ENCODE measurements around the gene CERS1. TPM values are rescaled to one million over a fixed set of nuclear protein-coding genes. Genes with fewer than 3 reads are reported as not detected.

The CERS1 gene
- total RNA-seq, 1 experiment from 2014 or later = 2.7 TPM

GRCh38 chr19:18869023-18869618 is 26.8 kb downstream of the CERS1 start:
- H3K4me1 ChIP-seq (replicated peaks; ENCODE audit: insufficient read depth) = no peaks in the 10 kb centered on the region
- peaks cover 16% of the 10 kb centered on the region for H3K36me3 ChIP-seq (ENCODE audit: low read depth)
- H3K27ac ChIP-seq = no peak overlapping the region
- H3K4me3 ChIP-seq = no peak overlapping the region
- H3K9me2 ChIP-seq (ENCODE audit: insufficient read depth) = no peaks in the 10 kb centered on the region
- no peaks in the 10 kb centered on the region for H3K27me3 ChIP-seq (ENCODE audit: insufficient read depth, low read depth)
- CTCF ChIA-PET = no interaction called here
- DNase-seq = no peak
- no peak overlapping the region for H3K4me2 ChIP-seq
- TF ChIP-seq, protein P1, sequence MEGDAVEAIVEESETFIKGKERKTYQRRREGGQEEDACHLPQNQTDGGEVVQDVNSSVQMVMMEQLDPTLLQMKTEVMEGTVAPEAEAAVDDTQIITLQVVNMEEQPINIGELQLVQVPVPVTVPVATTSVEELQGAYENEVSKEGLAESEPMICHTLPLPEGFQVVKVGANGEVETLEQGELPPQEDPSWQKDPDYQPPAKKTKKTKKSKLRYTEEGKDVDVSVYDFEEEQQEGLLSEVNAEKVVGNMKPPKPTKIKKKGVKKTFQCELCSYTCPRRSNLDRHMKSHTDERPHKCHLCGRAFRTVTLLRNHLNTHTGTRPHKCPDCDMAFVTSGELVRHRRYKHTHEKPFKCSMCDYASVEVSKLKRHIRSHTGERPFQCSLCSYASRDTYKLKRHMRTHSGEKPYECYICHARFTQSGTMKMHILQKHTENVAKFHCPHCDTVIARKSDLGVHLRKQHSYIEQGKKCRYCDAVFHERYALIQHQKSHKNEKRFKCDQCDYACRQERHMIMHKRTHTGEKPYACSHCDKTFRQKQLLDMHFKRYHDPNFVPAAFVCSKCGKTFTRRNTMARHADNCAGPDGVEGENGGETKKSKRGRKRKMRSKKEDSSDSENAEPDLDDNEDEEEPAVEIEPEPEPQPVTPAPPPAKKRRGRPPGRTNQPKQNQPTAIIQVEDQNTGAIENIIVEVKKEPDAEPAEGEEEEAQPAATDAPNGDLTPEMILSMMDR (conservative IDR thresholded peaks at IDR 0.05) = no peak
- no peak for TF ChIP-seq EZH2 (IDR thresholded peaks at IDR 0.05; ENCODE audit: low read depth)
- H3K79me2 ChIP-seq (ENCODE audit: low read depth) = no peaks in the 10 kb centered on the region
- H3K9me3 ChIP-seq (ENCODE audit: insufficient read depth, low read depth) = no peaks in the 10 kb centered on the region
- H4K20me1 ChIP-seq (ENCODE audit: insufficient read depth) = peaks cover 39% of the 10 kb centered on the region
- POLR2A ChIA-PET (ENCODE audit: unreplicated experiment) = no interaction called here
- no TSS peak for BruUV-seq (replicated peaks)
- intact Hi-C loops (cut with micrococcal nuclease; ENCODE audit: unreplicated experiment) = no loop called here
- peaks cover 53% of the 10 kb centered on the region; the same call in 1 of the 2 replicates for H3F3A ChIP-seq (ENCODE audit: insufficient read depth, low read depth)
- no peak overlapping the region for H2AFZ ChIP-seq

DNA sequence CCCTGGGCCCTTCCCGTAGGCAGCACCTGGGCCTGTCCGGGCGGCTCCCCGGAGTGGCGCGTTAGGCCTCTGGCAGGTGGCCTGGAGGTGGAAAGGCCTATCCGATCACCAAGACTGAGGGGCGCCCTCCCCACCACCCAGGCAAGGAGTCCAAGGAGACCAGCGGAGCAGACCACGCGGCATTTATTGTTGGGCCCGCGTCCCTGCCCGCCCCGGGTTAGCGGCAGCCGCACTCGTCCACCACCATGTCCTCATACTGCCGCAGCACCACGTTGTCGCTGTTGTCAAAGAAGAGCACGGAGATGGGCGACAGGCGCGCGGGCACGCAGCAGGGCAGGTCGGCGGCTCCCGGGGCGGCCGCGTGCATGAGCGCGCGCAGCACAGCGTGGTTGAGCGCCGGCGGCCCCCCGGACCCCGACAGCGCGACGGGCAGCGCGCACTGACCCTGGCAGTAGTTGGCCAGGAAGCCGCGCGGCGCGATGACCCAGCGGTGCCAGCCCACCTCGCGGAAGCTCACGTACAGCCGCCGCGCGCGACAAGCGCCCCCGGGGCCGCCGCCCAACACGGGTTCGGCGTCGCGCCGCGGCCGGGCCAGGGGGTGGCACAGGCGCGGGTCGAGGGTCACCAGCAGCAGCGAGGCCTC is 27.5 kb downstream of the CERS1 start:
- Histone ChIP-seq H2AFZ (no peak overlapping the region), H3K79me2 (ENCODE audit: low read depth) (no peaks in the 10 kb centered on the region), H3K4me3 (no peak overlapping the region), H3K4me2 (no peak overlapping the region), H3K4me1 (replicated peaks; ENCODE audit: insufficient read depth) (no peaks in the 10 kb centered on the region), H3K36me3 (ENCODE audit: low read depth) (peaks cover 16% of the 10 kb centered on the region), H3K9me2 (ENCODE audit: insufficient read depth) (no peaks in the 10 kb centered on the region), H3F3A (ENCODE audit: insufficient read depth, low read depth) (peaks cover 52% of the 10 kb centered on the region; the same call in 1 of the 2 replicates), H4K20me1 (ENCODE audit: insufficient read depth) (peaks cover 39% of the 10 kb centered on the region), H3K27me3 (ENCODE audit: insufficient read depth, low read depth) (no peaks in the 10 kb centered on the region), H3K9me3 (ENCODE audit: insufficient read depth, low read depth) (no peaks in the 10 kb centered on the region), H3K27ac (no peak overlapping the region)
- no TSS peak for BruUV-seq (replicated peaks)
- ChIA-PET POLR2A (ENCODE audit: unreplicated experiment) (no interaction called here), CTCF (no interaction called here)
- TF ChIP-seq, protein P1 (conservative IDR thresholded peaks at IDR 0.05) = no peak
- no peak for TF ChIP-seq EZH2 (IDR thresholded peaks at IDR 0.05; ENCODE audit: low read depth)
- DNase-seq = no peak
- intact Hi-C loops (cut with micrococcal nuclease; ENCODE audit: unreplicated experiment) = no loop called here

- Histone ChIP-seq H3K4me2 (no peak overlapping the region), H2AFZ (no peak overlapping the region), H3K9me2 (ENCODE audit: insufficient read depth) (no peaks in the 10 kb centered on the region), H3K79me2 (ENCODE audit: low read depth) (no peaks in the 10 kb centered on the region), H3K4me3 (no peak overlapping the region), H3K27me3 (ENCODE audit: insufficient read depth, low read depth) (no peaks in the 10 kb centered on the region), H3K27ac (no peak overlapping the region), H3K9me3 (ENCODE audit: insufficient read depth, low read depth) (no peaks in the 10 kb centered on the region), H3F3A (ENCODE audit: insufficient read depth, low read depth) (peaks cover 49% of the 10 kb centered on the region; the same call in 1 of the 2 replicates), H3K4me1 (replicated peaks; ENCODE audit: insufficient read depth) (no peaks in the 10 kb centered on the region), H4K20me1 (ENCODE audit: insufficient read depth) (peaks cover 41% of the 10 kb centered on the region), H3K36me3 (ENCODE audit: low read depth) (peaks cover 24% of the 10 kb centered on the region)
- DNase-seq = no peak
- TF ChIP-seq, protein P1 (conservative IDR thresholded peaks at IDR 0.05) = no peak
- no peak for TF ChIP-seq EZH2 (IDR thresholded peaks at IDR 0.05; ENCODE audit: low read depth)
- CTCF ChIA-PET = no interaction called here
- POLR2A ChIA-PET (ENCODE audit: unreplicated experiment) = no interaction called here
- intact Hi-C loops (cut with micrococcal nuclease; ENCODE audit: unreplicated experiment) = no loop called here
- BruUV-seq (replicated peaks) = no TSS peak
These were observed 28.2 kb downstream of the CERS1 start for GRCh38 chr19:18867751-18868150.

Measured in PC-9 (cell line).